Measurements from ENCODE around the gene ZNF33A.

ZNF33A gene

GRCh38 chr10:38010119-38010903 is at the start of gene ZNF33A:
Gene ZNF33A, plus strand, starts transcription at chr10:38010675. Its CDS starts 1,667 bp downstream, at chr10:38012342.
- DNase-seq (ENCODE audit: insufficient read length, low spot score) (peak; percentile 54), FAIRE-seq (no peak)
- TF ChIP-seq CTCF (IDR thresholded peaks at IDR 0.05; ENCODE audit: insufficient read depth, missing control alignments), result no peak

GRCh38 chr10:37965006-37965405 is 45.5 kb upstream of the ZNF33A start:
- no peak for TF ChIP-seq CTCF (IDR thresholded peaks at IDR 0.05; ENCODE audit: insufficient read depth, missing control alignments)
- DNase-seq (ENCODE audit: insufficient read length, low spot score), result no peak
- FAIRE-seq, result no peak

GRCh38 chr10:37972396-37972795 is 38.1 kb upstream of the ZNF33A start:
- DNase-seq (ENCODE audit: insufficient read length, low spot score) (no peak), FAIRE-seq (no peak)
- no peak for TF ChIP-seq CTCF (IDR thresholded peaks at IDR 0.05; ENCODE audit: insufficient read depth, missing control alignments)

- FAIRE-seq (no peak), DNase-seq (ENCODE audit: insufficient read length, low spot score) (no peak)
- no peak for TF ChIP-seq CTCF (IDR thresholded peaks at IDR 0.05; ENCODE audit: insufficient read depth, missing control alignments)
Measured at GRCh38 chr10:37975401-37975991, 35.0 kb upstream of the ZNF33A start.

- peak; percentile 69 for TF ChIP-seq CTCF (IDR thresholded peaks at IDR 0.05; ENCODE audit: insufficient read depth, missing control alignments)
- no peak for FAIRE-seq
Measured at GRCh38 chr10:37976091-37976879, 34.2 kb upstream of the ZNF33A start, which contains the start of gene ZNF25. Gene ZNF25, minus strand, starts transcription at chr10:37976647. Its CDS starts 4,925 bp downstream, at chr10:37971722.

GRCh38 chr10:37976880-37977203 is 33.6 kb upstream of the ZNF33A start:
- FAIRE-seq, result no peak
- no peak for DNase-seq (ENCODE audit: insufficient read length, low spot score)
- no peak for TF ChIP-seq CTCF (IDR thresholded peaks at IDR 0.05; ENCODE audit: insufficient read depth, missing control alignments)

More at GRCh38 chr10:37976091-37976879, 34.2 kb upstream of the ZNF33A start, which contains the start of gene ZNF25:
- peak; percentile 40 for DNase-seq (ENCODE audit: insufficient read length, low spot score)

Measured in D721Med (cell line).